Loucy (cell line): ENCODE measurements around the gene USP53.

Experiments used
- EZH2phosphoT487 ChIP-seq: fragments of 200-600 bp; IDR thresholded peaks from 2 replicates; pipeline ENCODE4 v1.6.1; 2018; ENCODE audit warnings: antibody characterized with exemption, mild to moderate bottlenecking, moderate library complexity, borderline replicate concordance
- TF ChIP-seq, protein P1 (sequence below): fragments of 200-600 bp; sonication (generic); conservative IDR thresholded peaks from 2 replicates; pipeline ENCODE4 v1.5.1; 2014; ENCODE audit warnings: mild to moderate bottlenecking, antibody characterized with exemption, low read length

DNA sequence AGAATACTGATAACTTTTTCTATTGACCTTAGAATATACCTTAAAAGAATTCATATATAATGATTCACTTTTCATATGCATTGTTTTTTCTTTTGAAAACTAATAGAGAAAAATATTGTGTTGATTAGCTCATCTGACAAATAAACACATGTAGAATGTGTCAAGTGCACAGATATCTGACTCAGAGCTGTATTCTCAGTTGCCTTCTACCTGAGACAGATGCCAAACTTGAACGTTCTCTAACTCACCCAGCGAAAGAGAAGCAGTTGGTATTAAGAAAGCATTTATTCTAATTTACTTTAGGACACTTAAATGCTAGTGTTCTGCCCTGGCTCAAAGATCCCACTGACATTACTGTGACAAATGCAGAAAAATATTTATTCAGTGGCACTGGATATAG lies 28.1 kb downstream of the USP53 start:
- TF ChIP-seq, protein P1, sequence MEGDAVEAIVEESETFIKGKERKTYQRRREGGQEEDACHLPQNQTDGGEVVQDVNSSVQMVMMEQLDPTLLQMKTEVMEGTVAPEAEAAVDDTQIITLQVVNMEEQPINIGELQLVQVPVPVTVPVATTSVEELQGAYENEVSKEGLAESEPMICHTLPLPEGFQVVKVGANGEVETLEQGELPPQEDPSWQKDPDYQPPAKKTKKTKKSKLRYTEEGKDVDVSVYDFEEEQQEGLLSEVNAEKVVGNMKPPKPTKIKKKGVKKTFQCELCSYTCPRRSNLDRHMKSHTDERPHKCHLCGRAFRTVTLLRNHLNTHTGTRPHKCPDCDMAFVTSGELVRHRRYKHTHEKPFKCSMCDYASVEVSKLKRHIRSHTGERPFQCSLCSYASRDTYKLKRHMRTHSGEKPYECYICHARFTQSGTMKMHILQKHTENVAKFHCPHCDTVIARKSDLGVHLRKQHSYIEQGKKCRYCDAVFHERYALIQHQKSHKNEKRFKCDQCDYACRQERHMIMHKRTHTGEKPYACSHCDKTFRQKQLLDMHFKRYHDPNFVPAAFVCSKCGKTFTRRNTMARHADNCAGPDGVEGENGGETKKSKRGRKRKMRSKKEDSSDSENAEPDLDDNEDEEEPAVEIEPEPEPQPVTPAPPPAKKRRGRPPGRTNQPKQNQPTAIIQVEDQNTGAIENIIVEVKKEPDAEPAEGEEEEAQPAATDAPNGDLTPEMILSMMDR: no peak
- no peak for TF ChIP-seq EZH2phosphoT487
